Stimulated activated CD8-positive, alpha-beta memory T cell treated with anti-CD3 and anti-CD28 coated beads, Interleukin-15, amount 100 ng/mL, for 4 hours (primary cell): Measurements from ENCODE around the gene UPK3B.
"Not testable (repeated sequence)": the region's sequence is repeated elsewhere in the genome, so short reads cannot be mapped to it uniquely, and the experiment has no call there.

Experiments used
- DNase-seq, 2 donors: peaks; one replicate each; pipeline ENCODE4 v3.0.0-alpha.2; 2020; ENCODE audit warnings: low read depth in 2 of 2

The UPK3B gene

DNA sequence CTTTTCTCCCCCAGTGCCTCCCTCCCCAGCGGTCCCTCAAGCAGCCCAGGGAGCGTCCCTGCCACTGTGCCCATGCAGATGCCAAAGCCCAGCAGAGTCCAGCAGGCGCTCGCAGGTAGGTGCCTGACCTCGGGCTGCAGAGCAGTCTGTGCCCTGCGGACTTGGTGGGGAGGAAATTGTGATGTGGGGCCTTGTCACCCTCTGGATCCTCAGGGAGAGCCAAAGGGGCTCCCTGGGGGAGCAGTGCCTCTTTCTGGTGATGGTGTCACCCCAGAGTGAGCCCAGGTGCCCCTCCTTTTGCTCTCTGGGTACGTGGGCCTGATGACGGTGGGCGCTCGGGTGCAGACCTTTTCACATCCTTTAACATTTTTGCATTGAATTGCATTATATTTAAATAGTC, 18.2 kb upstream of the UPK3B start:
- not testable (repeated sequence) for DNase-seq

GRCh38 chr7:76495717-76496116, 14.6 kb upstream of the UPK3B start:
- not testable (repeated sequence) for DNase-seq

- DNase-seq: not testable (repeated sequence)
Measured at GRCh38 chr7:76497918-76498582, 12.3 kb upstream of the UPK3B start.

- not testable (repeated sequence) for DNase-seq
Measured at GRCh38 chr7:76498583-76499200, 11.7 kb upstream of the UPK3B start.

DNA sequence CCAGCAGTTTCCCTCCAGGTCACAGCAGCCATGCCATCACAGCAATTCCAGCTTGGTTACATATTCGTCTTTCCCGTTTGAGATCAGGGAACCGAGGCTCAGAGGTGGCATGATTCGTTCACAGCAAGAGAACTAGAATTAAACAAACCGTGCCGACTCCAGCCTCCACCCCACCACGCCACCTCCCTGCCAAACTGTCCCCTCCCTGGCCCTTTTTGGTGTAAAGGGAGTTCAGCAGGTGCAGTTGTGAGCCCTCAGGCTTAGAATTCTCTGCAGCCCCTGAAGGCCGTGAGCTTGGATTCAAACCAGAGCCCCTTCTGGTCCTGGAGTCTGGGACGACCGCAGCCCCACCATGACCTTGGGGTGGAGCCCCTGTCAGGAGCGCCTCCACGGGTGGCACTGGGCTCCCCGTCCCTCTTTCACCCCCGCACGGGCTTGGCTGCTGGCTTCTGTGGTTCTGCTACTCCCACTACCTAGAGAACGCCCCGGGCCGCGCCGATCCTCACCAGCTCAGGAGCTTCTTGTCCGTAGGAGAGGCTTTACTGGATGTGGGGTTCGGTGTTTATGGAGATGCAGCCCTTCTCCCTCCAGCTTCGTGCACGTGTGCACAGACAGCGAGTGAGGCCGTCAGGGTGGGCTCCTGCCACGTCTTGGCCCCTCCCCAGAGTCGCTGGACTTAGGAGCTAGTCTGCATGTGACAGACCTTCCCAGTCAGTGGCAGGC, 11.0 kb upstream of the UPK3B start:
- DNase-seq: not testable (repeated sequence)

DNA sequence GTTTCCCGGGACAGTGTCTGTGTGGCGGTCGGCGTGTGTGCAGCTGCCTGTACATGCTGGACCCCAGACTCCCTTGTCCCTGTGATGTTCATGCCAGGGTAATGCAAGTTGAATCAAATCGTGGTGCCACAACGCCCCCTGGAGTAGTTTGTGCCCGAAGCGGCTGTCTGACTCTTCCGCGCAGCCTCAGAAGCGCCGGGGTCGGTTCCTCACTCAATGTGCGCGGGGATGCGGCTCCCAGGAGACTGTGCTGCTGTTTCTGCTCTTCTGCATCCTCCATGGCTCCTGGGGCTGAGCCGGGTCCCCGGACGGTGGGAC, 10.5 kb upstream of the UPK3B start:
- not testable (repeated sequence) for DNase-seq

- DNase-seq: not testable (repeated sequence)
Measured at GRCh38 chr7:76502224-76502623, 8.1 kb upstream of the UPK3B start.

DNA sequence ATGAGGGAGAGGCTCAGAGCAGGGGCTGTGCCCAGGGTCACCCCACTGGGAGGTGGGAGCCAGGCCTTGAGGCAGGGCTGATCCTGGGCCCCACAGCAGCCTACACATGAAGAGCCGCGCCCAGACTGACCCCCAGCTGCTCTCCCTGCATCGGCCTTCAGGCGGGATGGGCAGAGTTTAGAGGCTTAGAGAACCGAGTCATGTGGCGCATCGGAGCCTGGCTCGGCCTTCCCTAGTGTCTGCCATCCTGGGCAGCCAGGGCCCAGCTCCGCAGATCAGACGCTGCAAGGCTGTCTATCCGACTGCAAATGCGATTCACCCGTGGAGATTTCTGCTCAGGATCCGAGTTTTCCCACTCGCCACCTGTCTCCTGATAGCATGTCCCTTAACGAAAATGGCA, 7.5 kb upstream of the UPK3B start:
- DNase-seq: not testable (repeated sequence)

GRCh38 chr7:76503244-76503643, 7.1 kb upstream of the UPK3B start:
- DNase-seq: not testable (repeated sequence)

- not testable (repeated sequence) for DNase-seq
Measured at GRCh38 chr7:76504351-76505167, 5.8 kb upstream of the UPK3B start.

- DNase-seq: no peak
Measured at GRCh38 chr7:76505168-76506080, 4.9 kb upstream of the UPK3B start.

DNA sequence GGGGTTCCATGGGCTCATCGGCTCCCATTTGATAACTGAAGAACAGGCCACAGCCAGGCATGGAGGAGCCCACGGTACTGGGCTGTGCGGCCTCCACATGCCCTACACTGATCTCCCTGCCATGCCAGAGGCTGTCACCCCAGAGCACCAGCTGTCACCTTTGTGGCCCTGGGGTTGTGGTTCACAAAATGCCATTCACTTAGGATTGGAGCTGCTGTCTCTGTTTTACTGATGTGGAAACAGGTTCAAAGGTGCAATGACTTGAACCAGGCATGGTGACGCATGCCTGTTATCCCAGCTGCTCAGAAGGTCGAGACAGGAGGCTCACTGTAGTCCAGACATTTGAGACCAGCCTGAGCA, 4.3 kb upstream of the UPK3B start:
- no peak for DNase-seq

- DNase-seq: not testable (repeated sequence)
Measured at GRCh38 chr7:76506643-76507042, 3.7 kb upstream of the UPK3B start.

DNA sequence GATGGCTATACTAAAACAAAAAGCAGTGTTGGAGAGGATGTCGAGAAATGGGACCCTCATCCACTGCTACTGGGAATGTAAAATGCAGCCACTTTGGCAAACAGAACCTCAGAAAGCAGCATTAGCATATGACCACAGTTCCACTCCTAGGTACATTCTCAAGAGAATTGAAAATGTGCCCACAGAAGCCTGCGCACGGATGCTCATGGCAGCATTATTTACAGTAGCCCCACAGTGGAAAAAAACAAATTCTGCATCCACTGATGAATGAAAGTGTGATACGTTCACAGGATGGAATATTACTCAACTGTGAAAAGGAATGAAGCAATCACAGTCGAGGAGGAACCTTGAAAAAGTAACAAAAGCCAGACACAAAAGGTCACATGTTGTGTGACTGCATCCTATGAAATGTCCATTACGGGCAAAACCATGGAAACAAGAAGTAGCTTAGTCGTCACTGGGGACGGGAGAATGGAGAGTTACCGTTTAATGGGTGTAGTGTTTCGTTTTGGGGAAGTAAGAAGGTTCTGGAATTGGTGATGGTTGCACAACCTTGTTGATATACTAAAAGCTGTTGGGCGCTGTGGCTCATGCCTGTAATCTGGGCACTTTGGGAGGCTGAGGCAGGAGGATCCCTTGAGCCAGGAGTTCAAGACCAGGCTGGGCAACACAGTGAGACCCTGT, 2.5 kb upstream of the UPK3B start:
- no peak for DNase-seq

GRCh38 chr7:76511200-76511910, 1.0 kb downstream of the UPK3B start:
- DNase-seq: not testable (repeated sequence)

DNA sequence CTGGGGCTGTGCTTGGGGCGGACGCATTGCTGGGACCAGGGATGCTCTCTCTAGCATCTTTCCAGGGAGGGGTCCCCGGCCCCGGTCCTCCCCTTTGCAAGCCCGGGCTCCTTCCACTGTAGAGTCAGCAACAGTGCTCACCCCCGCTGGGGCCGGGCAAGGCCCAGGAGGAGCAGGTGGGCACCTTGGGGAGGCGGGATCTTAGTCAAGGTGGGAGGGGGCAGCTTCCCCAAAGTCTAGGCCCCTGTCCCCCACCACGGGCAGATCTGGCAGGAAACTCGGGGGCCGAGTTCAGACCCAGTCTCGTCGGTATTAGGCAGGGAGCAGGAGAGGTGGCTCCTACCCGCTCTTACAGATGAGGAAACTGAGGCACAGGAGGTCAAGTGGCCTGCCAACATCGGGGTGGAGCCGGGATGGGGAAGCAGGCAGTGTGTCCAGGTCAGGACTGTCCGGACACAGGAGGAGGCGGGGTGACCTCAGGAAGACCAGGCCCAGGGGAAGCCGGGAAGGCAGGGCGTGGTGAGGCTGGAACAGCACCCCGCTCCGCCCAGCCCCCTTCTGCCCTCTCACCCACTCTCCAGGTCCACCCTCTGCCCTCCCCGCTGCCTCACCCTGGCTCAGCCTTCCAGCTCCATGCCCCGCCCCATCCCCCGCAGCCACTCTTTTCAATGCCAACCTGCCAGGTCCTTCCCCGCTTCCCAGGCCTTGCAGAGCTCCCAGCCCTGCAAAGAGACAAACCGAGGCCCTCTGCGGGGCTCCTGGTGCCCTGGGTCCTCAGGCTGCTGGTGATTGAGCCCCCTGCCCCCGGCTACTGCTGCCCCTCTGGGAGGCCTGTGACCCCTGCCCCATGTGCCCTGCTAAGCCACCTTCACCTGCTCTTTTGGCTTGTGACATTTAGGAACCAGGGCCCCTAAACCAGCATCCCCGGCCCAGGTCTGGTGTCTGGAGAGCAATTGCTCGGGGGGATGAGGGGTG, 1.8 kb downstream of the UPK3B start:
- not testable (repeated sequence) for DNase-seq

DNA sequence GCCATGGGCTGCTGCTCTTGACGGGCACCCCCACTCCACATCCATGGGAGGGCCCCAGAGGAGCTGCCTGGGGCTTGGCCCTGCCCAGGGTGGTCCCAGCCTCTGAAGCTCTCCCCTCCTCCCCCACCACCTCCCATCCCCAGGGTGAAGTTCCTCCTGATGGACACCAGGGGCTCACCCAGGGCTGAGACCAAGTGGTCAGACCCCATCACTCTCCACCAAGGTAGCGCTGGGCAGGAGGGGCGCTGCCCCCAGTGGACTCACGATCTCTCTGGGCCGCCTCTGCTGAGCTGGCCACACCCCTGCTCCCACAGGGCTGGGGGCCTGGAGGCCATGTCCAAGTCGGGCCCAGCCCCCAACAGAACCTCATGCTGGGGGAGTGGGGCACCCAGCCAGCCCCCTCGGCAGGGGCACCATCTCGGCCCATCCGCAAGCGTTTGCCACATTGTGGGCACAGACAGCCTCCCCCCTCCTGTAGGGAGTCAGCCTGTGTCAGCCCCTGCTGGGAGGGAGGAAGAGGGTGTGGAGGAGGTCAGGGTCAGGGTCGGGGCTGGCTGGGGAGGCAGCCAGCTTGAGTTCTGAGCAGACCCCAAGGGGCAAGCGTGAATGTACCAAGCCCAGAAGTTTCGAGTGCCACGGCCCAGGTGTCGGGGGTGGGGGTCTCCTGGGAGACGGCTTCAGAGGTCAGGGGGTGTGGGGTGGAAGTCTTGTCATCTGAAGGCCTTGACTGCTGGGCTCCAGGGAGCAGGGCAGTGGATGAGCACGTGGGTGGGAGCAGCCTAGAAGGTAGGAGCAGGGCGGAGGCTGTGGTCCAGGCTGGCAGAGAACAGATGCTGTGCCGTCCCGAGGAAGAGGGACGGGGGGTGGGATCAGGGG, 2.8 kb downstream of the UPK3B start:
- DNase-seq: no peak
